ENCODE measurements around the gene SAP25.

The SAP25 gene

GRCh38 chr7:100578246-100579183 is 4.8 kb upstream of the SAP25 start:
- Histone ChIP-seq H3K4me3 (ENCODE audit: low read length) (no peak overlapping the region), H3K9ac (ENCODE audit: low read length) (no peak overlapping the region), H3K9me3 (ENCODE audit: control insufficient read depth, low read length) (no peaks in the 10 kb centered on the region), H3K36me3 (ENCODE audit: control insufficient read depth, insufficient read depth, low read length) (peaks cover 37% of the 10 kb centered on the region), H3K27me3 (ENCODE audit: control insufficient read depth, insufficient read depth, low read length) (no peaks in the 10 kb centered on the region), H3K4me1 (ENCODE audit: control insufficient read depth, insufficient read depth, low read length) (peaks cover 18% of the 10 kb centered on the region)

GRCh38 chr7:100577507-100577906 is 3.8 kb upstream of the SAP25 start:
- peaks cover 8% of the 10 kb centered on the region for H3K4me1 ChIP-seq (ENCODE audit: control insufficient read depth, insufficient read depth, low read length)
- no peaks in the 10 kb centered on the region for H3K27me3 ChIP-seq (ENCODE audit: control insufficient read depth, insufficient read depth, low read length)
- peaks cover 37% of the 10 kb centered on the region for H3K36me3 ChIP-seq (ENCODE audit: control insufficient read depth, insufficient read depth, low read length)
- H3K4me3 ChIP-seq (ENCODE audit: low read length), result no peak overlapping the region
- no peaks in the 10 kb centered on the region for H3K9me3 ChIP-seq (ENCODE audit: control insufficient read depth, low read length)
- no peak overlapping the region for H3K9ac ChIP-seq (ENCODE audit: low read length)

- Histone ChIP-seq H3K27me3 (ENCODE audit: control insufficient read depth, insufficient read depth, low read length) (no peaks in the 10 kb centered on the region), H3K4me1 (ENCODE audit: control insufficient read depth, insufficient read depth, low read length) (peaks cover 4% of the 10 kb centered on the region), H3K9me3 (ENCODE audit: control insufficient read depth, low read length) (no peaks in the 10 kb centered on the region), H3K36me3 (ENCODE audit: control insufficient read depth, insufficient read depth, low read length) (peaks cover 35% of the 10 kb centered on the region), H3K9ac (ENCODE audit: low read length) (no peak overlapping the region), H3K4me3 (ENCODE audit: low read length) (no peak overlapping the region)
Measured at GRCh38 chr7:100577103-100577502, 3.4 kb upstream of the SAP25 start.

GRCh38 chr7:100576384-100576993 is 2.8 kb upstream of the SAP25 start:
- peaks cover 5% of the 10 kb centered on the region for H3K4me1 ChIP-seq (ENCODE audit: control insufficient read depth, insufficient read depth, low read length)
- no peaks in the 10 kb centered on the region for H3K9me3 ChIP-seq (ENCODE audit: control insufficient read depth, low read length)
- peaks cover 6% of the 10 kb centered on the region for H3K27me3 ChIP-seq (ENCODE audit: control insufficient read depth, insufficient read depth, low read length)
- H3K9ac ChIP-seq (ENCODE audit: low read length), result no peak overlapping the region
- peaks cover 29% of the 10 kb centered on the region for H3K36me3 ChIP-seq (ENCODE audit: control insufficient read depth, insufficient read depth, low read length)
- H3K4me3 ChIP-seq (ENCODE audit: low read length), result no peak overlapping the region

- no peak overlapping the region for H3K9ac ChIP-seq (ENCODE audit: low read length)
- H3K36me3 ChIP-seq (ENCODE audit: control insufficient read depth, insufficient read depth, low read length), result peaks cover 27% of the 10 kb centered on the region
- H3K27me3 ChIP-seq (ENCODE audit: control insufficient read depth, insufficient read depth, low read length), result peaks cover 6% of the 10 kb centered on the region
- no peaks in the 10 kb centered on the region for H3K9me3 ChIP-seq (ENCODE audit: control insufficient read depth, low read length)
- no peak overlapping the region for H3K4me3 ChIP-seq (ENCODE audit: low read length)
- peaks cover 11% of the 10 kb centered on the region for H3K4me1 ChIP-seq (ENCODE audit: control insufficient read depth, insufficient read depth, low read length)
Measured at GRCh38 chr7:100575746-100576383, 2.2 kb upstream of the SAP25 start.

GRCh38 chr7:100575206-100575631 is 1.5 kb upstream of the SAP25 start:
- Histone ChIP-seq H3K9me3 (ENCODE audit: control insufficient read depth, low read length) (no peaks in the 10 kb centered on the region), H3K4me1 (ENCODE audit: control insufficient read depth, insufficient read depth, low read length) (peaks cover 15% of the 10 kb centered on the region), H3K36me3 (ENCODE audit: control insufficient read depth, insufficient read depth, low read length) (peaks cover 20% of the 10 kb centered on the region), H3K4me3 (ENCODE audit: low read length) (no peak overlapping the region), H3K9ac (ENCODE audit: low read length) (no peak overlapping the region), H3K27me3 (ENCODE audit: control insufficient read depth, insufficient read depth, low read length) (peaks cover 6% of the 10 kb centered on the region)

- H3K9me3 ChIP-seq (ENCODE audit: control insufficient read depth, low read length), result no peaks in the 10 kb centered on the region
- H3K9ac ChIP-seq (ENCODE audit: low read length), result no peak overlapping the region
- peaks cover 6% of the 10 kb centered on the region for H3K27me3 ChIP-seq (ENCODE audit: control insufficient read depth, insufficient read depth, low read length)
- peaks cover 15% of the 10 kb centered on the region for H3K36me3 ChIP-seq (ENCODE audit: control insufficient read depth, insufficient read depth, low read length)
- no peak overlapping the region for H3K4me3 ChIP-seq (ENCODE audit: low read length)
- peaks cover 22% of the 10 kb centered on the region for H3K4me1 ChIP-seq (ENCODE audit: control insufficient read depth, insufficient read depth, low read length)
Measured at GRCh38 chr7:100574362-100575205, 884 bp upstream of the SAP25 start.

- Histone ChIP-seq H3K9ac (ENCODE audit: low read length) (no peak overlapping the region), H3K4me1 (ENCODE audit: control insufficient read depth, insufficient read depth, low read length) (peaks cover 28% of the 10 kb centered on the region), H3K9me3 (ENCODE audit: control insufficient read depth, low read length) (no peaks in the 10 kb centered on the region), H3K27me3 (ENCODE audit: control insufficient read depth, insufficient read depth, low read length) (peaks cover 6% of the 10 kb centered on the region), H3K36me3 (ENCODE audit: control insufficient read depth, insufficient read depth, low read length) (peaks cover 6% of the 10 kb centered on the region), H3K4me3 (ENCODE audit: low read length) (no peak overlapping the region)
Measured at GRCh38 chr7:100572949-100573675, 588 bp downstream of the SAP25 start.

- H3K9me3 ChIP-seq (ENCODE audit: control insufficient read depth, low read length), result no peaks in the 10 kb centered on the region
- H3K27me3 ChIP-seq (ENCODE audit: control insufficient read depth, insufficient read depth, low read length), result peaks cover 6% of the 10 kb centered on the region
- peaks cover 33% of the 10 kb centered on the region for H3K4me1 ChIP-seq (ENCODE audit: control insufficient read depth, insufficient read depth, low read length)
- H3K4me3 ChIP-seq (ENCODE audit: low read length), result no peak overlapping the region
- H3K9ac ChIP-seq (ENCODE audit: low read length), result no peak overlapping the region
- H3K36me3 ChIP-seq (ENCODE audit: control insufficient read depth, insufficient read depth, low read length), result no peaks in the 10 kb centered on the region
Measured at GRCh38 chr7:100572281-100572948, 1.3 kb downstream of the SAP25 start.

GRCh38 chr7:100571829-100572116 is 1.9 kb downstream of the SAP25 start:
- Histone ChIP-seq H3K27me3 (ENCODE audit: control insufficient read depth, insufficient read depth, low read length) (peaks cover 6% of the 10 kb centered on the region), H3K4me1 (ENCODE audit: control insufficient read depth, insufficient read depth, low read length) (peaks cover 33% of the 10 kb centered on the region), H3K36me3 (ENCODE audit: control insufficient read depth, insufficient read depth, low read length) (no peaks in the 10 kb centered on the region), H3K9me3 (ENCODE audit: control insufficient read depth, low read length) (no peaks in the 10 kb centered on the region), H3K9ac (ENCODE audit: low read length) (no peak overlapping the region), H3K4me3 (ENCODE audit: low read length) (no peak overlapping the region)

All from mucosa of stomach (tissue), 1 donor.